GM19438 (cell line): ENCODE measurements around the gene CFAP92.
"Not testable (repeated sequence)": the region's sequence is repeated elsewhere in the genome, so short reads cannot be mapped to it uniquely, and the experiment has no call there.

Experiments
- ATAC-seq: cut with Tn5 transposase; IDR thresholded peaks from one replicate; pipeline ENCODE4 v1.9.1; 2021; ENCODE audit warnings: low read depth; ENCODE audit not compliant: unreplicated experiment

The CFAP92 gene

GRCh38 chr3:128945041-128945877 lies 48.6 kb downstream of the CFAP92 start:
- no peak for ATAC-seq

- ATAC-seq: no peak
Measured at GRCh38 chr3:128942161-128942952, 51.5 kb downstream of the CFAP92 start.

- no peak for ATAC-seq
Measured at GRCh38 chr3:128940252-128940651, 53.6 kb downstream of the CFAP92 start.

GRCh38 chr3:128936341-128936740 lies 57.5 kb downstream of the CFAP92 start:
- ATAC-seq: no peak

GRCh38 chr3:128935922-128936321 lies 58.0 kb downstream of the CFAP92 start:
- no peak for ATAC-seq

- no peak for ATAC-seq
Measured at GRCh38 chr3:128933922-128934253, 60.0 kb downstream of the CFAP92 start.

GRCh38 chr3:128933213-128933921 lies 60.5 kb downstream of the CFAP92 start:
- no peak for ATAC-seq

GRCh38 chr3:128932516-128933212 lies 61.2 kb downstream of the CFAP92 start:
- ATAC-seq: no peak

- no peak for ATAC-seq
Measured at GRCh38 chr3:128931046-128931445, 62.8 kb downstream of the CFAP92 start.

GRCh38 chr3:128929364-128929763 lies 64.5 kb downstream of the CFAP92 start:
- ATAC-seq: no peak

GRCh38 chr3:128923986-128924385 lies 69.9 kb downstream of the CFAP92 start:
- not testable (repeated sequence) for ATAC-seq

GRCh38 chr3:128923576-128923975 lies 70.3 kb downstream of the CFAP92 start:
- ATAC-seq: no peak

GRCh38 chr3:128922804-128923459 lies 70.9 kb downstream of the CFAP92 start:
- no peak for ATAC-seq

GRCh38 chr3:128919988-128920387 lies 73.9 kb downstream of the CFAP92 start:
- no peak for ATAC-seq

GRCh38 chr3:128917291-128917690 lies 76.6 kb downstream of the CFAP92 start:
- ATAC-seq: no peak

- no peak for ATAC-seq
Measured at GRCh38 chr3:128914966-128915645, 78.8 kb downstream of the CFAP92 start.

- ATAC-seq: no peak
Measured at GRCh38 chr3:128911911-128912310, 82.0 kb downstream of the CFAP92 start.

- ATAC-seq: no peak
Measured at GRCh38 chr3:128910006-128910405, 83.9 kb downstream of the CFAP92 start.

GRCh38 chr3:128908951-128909350 lies 84.9 kb downstream of the CFAP92 start:
- ATAC-seq: no peak
